ENCODE results near the gene CARS2.

DNA sequence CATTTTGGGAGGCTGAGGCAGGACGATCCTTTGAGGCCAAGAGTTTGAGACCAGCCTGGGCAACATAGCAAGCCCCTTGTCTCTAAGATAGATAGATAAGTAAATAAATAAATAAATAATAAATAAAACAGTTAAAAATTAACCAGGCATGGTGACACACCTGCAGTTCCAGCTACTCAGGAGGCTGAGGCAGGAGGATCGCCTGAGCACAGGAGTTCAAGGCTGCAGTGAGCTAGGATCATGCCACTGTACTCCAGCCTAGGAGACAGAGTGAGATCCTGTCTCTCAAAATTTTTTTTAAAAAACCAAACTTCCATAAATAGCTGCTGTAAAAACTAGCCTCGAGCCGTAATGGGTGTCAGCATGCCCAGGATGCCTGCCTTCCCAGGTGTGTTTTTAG, 104.9 kb downstream of the CARS2 start:
- TF ChIP-seq, protein P1, sequence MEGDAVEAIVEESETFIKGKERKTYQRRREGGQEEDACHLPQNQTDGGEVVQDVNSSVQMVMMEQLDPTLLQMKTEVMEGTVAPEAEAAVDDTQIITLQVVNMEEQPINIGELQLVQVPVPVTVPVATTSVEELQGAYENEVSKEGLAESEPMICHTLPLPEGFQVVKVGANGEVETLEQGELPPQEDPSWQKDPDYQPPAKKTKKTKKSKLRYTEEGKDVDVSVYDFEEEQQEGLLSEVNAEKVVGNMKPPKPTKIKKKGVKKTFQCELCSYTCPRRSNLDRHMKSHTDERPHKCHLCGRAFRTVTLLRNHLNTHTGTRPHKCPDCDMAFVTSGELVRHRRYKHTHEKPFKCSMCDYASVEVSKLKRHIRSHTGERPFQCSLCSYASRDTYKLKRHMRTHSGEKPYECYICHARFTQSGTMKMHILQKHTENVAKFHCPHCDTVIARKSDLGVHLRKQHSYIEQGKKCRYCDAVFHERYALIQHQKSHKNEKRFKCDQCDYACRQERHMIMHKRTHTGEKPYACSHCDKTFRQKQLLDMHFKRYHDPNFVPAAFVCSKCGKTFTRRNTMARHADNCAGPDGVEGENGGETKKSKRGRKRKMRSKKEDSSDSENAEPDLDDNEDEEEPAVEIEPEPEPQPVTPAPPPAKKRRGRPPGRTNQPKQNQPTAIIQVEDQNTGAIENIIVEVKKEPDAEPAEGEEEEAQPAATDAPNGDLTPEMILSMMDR (IDR thresholded peaks at IDR 0.05; ENCODE audit: insufficient read depth, low read length, poor library complexity, severe bottlenecking): no peak
- TF ChIP-seq EZH2phosphoT487 (conservative IDR thresholded peaks at IDR 0.05; ENCODE audit: low read length): no peak
